ACC112 (cell line): ENCODE data around the gene UVRAG.

Experiments used
- H2AFZ ChIP-seq: fragments of 200-600 bp; sonication (generic); one replicate; pipeline ENCODE4 v1.6.0; 2017; ENCODE audit warnings: antibody characterized with exemption, low read length; ENCODE audit not compliant: unreplicated experiment
- H3K27ac ChIP-seq: fragments of 200-600 bp; sonication (generic); 2 replicates; pipeline ENCODE4 v1.5.1; 2014; ENCODE audit warnings: low read depth, mild to moderate bottlenecking, antibody characterized with exemption, low read length, moderate library complexity
- H3K27me3 ChIP-seq: fragments of 200-600 bp; sonication (generic); 2 replicates; pipeline ENCODE4 v1.6.1; 2014; ENCODE audit warnings: mild to moderate bottlenecking, antibody characterized with exemption, low read length, moderate library complexity, mixed read lengths; ENCODE audit not compliant: insufficient read depth
- H3K36me3 ChIP-seq: fragments of 200-600 bp; sonication (generic); 2 replicates; pipeline ENCODE4 v1.6.1; 2016; ENCODE audit warnings: mild to moderate bottlenecking, antibody characterized with exemption, low read length, moderate library complexity, mixed read lengths; ENCODE audit not compliant: insufficient read depth
- H3K4me1 ChIP-seq: fragments of 200-600 bp; sonication (generic); one replicate; pipeline ENCODE4 v1.6.1; 2016; ENCODE audit warnings: low read length, mixed read lengths; ENCODE audit not compliant: insufficient read depth, unreplicated experiment, control insufficient read depth
- H3K4me3 ChIP-seq: fragments of 200-600 bp; sonication (generic); 2 replicates; pipeline ENCODE4 v1.5.1; 2014; ENCODE audit warnings: mild to moderate bottlenecking, low read depth, low read length
- H3K79me2 ChIP-seq: fragments of 200-600 bp; sonication (generic); one replicate; pipeline ENCODE4 v1.6.0; 2016; ENCODE audit warnings: low read length; ENCODE audit not compliant: control insufficient read depth, unreplicated experiment, insufficient read depth

The UVRAG gene

DNA sequence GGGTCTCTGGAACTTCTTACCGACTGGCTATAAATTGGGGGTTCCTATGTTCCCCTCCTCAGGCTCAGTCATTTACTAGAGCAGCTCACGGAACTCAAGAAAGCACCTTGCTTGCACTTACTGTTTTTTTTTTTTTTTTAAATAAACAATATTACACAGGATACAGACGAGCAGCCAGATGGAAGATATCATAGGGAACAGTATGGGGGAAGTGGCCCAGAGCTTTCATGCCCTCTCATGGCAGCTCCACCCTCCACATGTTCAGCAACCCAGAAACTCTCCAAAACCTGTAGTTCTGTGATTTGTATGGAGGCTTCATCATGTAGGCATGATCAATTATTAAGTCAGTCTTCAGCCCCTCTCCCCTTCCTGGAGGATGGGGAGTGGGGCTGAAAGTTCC lies 7.5 kb downstream of the UVRAG start:
- no peak overlapping the region for H2AFZ ChIP-seq
- no peaks in the 10 kb centered on the region for H3K27me3 ChIP-seq
- peaks cover 76% of the 10 kb centered on the region for H3K79me2 ChIP-seq
- H3K27ac ChIP-seq: no peak overlapping the region
- H3K36me3 ChIP-seq: peaks cover 6% of the 10 kb centered on the region; the same call in 1 of the 2 replicates
- peaks cover 35% of the 10 kb centered on the region for H3K4me1 ChIP-seq
- no peak overlapping the region for H3K4me3 ChIP-seq

DNA sequence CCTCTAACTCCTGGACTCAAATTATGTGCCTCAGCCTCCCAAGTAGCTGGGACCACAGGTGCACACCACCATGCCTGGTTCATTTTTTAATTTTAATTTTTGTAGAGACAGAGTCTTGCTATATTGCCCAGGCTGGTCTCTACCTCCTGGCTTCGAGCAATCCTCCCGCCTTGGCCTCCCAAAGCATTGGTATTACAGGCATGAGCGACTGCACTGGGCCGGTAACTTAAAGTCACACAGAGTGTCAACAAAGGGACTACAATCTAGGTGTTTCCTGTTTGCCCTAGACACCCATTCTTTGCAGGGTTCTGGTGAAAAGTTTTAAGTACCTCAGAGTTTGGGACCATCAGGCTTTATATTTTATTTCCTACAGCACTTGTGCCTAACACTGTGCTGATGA lies 8.4 kb downstream of the UVRAG start:
- Histone ChIP-seq H3K27ac (peak overlapping the region; percentile 41; the same call in 1 of the 2 replicates), H3K27me3 (no peaks in the 10 kb centered on the region), H2AFZ (peak overlapping the region; percentile 9), H3K4me3 (peak overlapping the region; percentile 79), H3K36me3 (peaks cover 6% of the 10 kb centered on the region; the same call in 1 of the 2 replicates), H3K4me1 (peaks cover 37% of the 10 kb centered on the region), H3K79me2 (peaks cover 76% of the 10 kb centered on the region)

DNA sequence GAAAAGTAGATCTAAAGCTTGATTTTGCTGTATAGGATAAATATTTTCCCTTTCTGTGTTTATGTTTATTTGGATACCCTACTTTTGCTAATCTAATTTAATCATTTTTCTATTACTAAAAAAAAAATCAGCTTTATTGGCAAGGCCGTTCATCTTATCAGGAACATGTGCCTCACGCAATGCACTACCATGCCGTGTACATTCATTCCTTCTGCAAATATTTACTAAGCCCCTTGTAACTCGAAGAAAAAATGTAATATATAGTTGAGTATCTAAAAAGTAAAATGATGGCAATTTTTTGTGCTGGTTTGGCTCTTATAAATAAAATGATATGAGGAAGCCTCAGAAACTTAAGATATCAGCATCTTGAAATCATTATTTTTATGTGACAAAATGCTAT lies 8.9 kb downstream of the UVRAG start:
- Histone ChIP-seq H3K36me3 (peaks cover 6% of the 10 kb centered on the region; the same call in 1 of the 2 replicates), H3K4me3 (peak overlapping the region; percentile 79), H2AFZ (peak overlapping the region; percentile 60), H3K4me1 (peaks cover 37% of the 10 kb centered on the region), H3K27me3 (no peaks in the 10 kb centered on the region), H3K79me2 (peaks cover 74% of the 10 kb centered on the region), H3K27ac (peak overlapping the region; percentile 41)

DNA sequence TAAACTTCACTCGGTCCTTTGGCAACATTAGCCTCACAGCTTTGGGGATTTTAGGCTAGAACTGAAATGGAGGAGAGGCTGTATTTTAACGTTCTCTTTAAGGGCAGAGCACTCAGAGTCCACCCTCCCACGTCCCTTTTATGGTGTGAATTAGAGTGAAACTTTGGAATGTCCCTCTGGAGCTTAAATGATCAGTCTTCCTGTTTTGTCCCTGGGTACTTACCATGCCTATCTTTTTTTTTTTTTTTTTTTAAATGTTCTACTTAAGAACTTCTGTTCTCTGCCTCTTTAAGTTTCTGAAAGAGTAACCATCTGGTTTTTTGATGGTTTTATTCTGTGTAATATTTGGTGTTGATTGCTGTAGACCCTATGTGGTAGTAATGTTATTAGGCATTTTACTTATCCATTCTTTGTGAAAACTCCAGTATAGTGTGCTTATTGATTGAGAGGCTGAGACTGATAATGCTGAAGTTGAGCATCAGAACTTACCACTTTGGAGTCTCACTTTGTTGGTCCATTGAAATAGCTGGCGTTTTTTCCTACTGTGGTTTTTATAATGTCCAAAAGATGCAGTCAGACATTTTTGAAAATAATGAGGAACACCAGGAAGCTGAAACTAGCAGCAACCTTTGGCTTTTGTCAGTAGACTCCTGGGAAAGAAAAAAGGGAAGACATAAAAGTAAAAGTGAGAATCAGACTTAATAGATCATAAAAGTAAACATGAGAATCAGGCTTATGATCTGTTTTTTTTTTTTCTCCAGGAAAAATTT lies 11.6 kb downstream of the UVRAG start:
- peak overlapping the region; percentile 40 for H3K4me3 ChIP-seq
- peaks cover 28% of the 10 kb centered on the region for H3K4me1 ChIP-seq
- peak overlapping the region; percentile 77 for H3K27ac ChIP-seq
- peak overlapping the region; percentile 87 for H2AFZ ChIP-seq
- H3K27me3 ChIP-seq: no peaks in the 10 kb centered on the region
- H3K36me3 ChIP-seq: peaks cover 2% of the 10 kb centered on the region; the same call in 1 of the 2 replicates
- peaks cover 86% of the 10 kb centered on the region for H3K79me2 ChIP-seq

- Histone ChIP-seq H2AFZ (no peak overlapping the region), H3K4me3 (no peak overlapping the region), H3K27me3 (no peaks in the 10 kb centered on the region), H3K79me2 (peaks cover 85% of the 10 kb centered on the region), H3K36me3 (peaks cover 2% of the 10 kb centered on the region; the same call in 1 of the 2 replicates), H3K4me1 (peaks cover 28% of the 10 kb centered on the region), H3K27ac (peak overlapping the region; percentile 0; the same call in 1 of the 2 replicates)
Measured at GRCh38 chr11:75827562-75827961, 12.6 kb downstream of the UVRAG start.

DNA sequence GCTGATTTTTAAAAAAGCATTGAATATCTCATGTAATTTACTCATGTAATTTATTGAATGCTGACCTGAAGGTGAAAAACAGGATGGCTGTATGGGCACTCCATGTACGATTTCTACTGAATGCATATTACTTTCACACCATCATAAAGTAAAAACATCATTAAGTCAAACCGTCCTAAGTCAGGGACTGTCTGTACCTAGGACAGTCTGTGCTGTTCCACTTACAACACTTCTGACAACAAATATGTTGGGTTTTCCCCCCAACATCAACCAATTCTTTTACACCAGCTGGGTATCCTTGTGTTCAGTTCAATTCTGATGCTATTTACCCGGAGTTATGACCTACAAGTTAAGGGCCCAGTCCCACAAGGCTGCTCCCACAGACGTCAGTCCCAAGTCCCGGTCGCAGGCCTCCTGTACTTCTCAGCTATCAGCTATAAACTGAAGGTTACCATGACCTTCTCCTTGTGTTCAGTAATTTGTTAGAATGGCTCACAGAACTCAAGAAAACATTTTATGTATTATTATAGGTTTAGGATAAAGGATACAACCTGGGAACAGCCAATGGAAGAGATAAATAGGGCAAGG lies 17.0 kb downstream of the UVRAG start:
- H3K27ac ChIP-seq: no peak overlapping the region
- no peaks in the 10 kb centered on the region; the same call in 1 of the 2 replicates for H3K36me3 ChIP-seq
- no peak overlapping the region for H3K4me3 ChIP-seq
- H2AFZ ChIP-seq: no peak overlapping the region
- H3K27me3 ChIP-seq: no peaks in the 10 kb centered on the region
- H3K4me1 ChIP-seq: peaks cover 7% of the 10 kb centered on the region
- H3K79me2 ChIP-seq: peaks cover 50% of the 10 kb centered on the region

GRCh38 chr11:75834728-75835127 lies 19.7 kb downstream of the UVRAG start:
- no peaks in the 10 kb centered on the region for H3K4me1 ChIP-seq
- no peak overlapping the region for H2AFZ ChIP-seq
- peaks cover 35% of the 10 kb centered on the region for H3K79me2 ChIP-seq
- no peaks in the 10 kb centered on the region for H3K27me3 ChIP-seq
- no peak overlapping the region for H3K4me3 ChIP-seq
- no peak overlapping the region for H3K27ac ChIP-seq
- H3K36me3 ChIP-seq: peaks cover 3% of the 10 kb centered on the region; the same call in 1 of the 2 replicates

GRCh38 chr11:75836417-75836816 lies 21.4 kb downstream of the UVRAG start:
- Histone ChIP-seq H3K79me2 (peaks cover 26% of the 10 kb centered on the region), H2AFZ (no peak overlapping the region)

DNA sequence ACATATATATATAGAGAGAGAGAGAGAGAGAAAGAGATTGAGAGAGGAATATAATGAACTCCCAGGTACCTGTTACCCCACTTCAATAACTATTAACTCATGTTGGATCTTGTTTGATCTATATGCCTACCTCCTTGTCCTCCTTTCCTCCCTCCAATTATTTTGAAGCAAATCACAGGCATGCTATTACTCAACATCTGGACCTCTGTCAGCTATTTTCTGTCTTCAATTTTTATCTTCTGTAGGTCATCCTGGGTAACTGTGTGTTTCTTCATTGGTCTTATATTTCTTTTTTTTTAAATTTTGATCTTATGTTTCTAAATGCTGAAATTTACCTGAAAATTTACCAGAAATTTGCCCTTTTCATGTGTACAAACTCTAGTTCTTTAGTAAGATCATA lies 24.8 kb downstream of the UVRAG start:
- Histone ChIP-seq H3K27ac (no peak overlapping the region), H3K4me3 (no peak overlapping the region), H3K36me3 (peaks cover 3% of the 10 kb centered on the region; the same call in 1 of the 2 replicates), H3K27me3 (no peaks in the 10 kb centered on the region), H3K4me1 (peaks cover 4% of the 10 kb centered on the region), H3K79me2 (peaks cover 27% of the 10 kb centered on the region), H2AFZ (no peak overlapping the region)

More at GRCh38 chr11:75836417-75836816, 21.4 kb downstream of the UVRAG start:
- H3K27ac ChIP-seq: no peak overlapping the region
- peaks cover 4% of the 10 kb centered on the region for H3K4me1 ChIP-seq
- H3K27me3 ChIP-seq: no peaks in the 10 kb centered on the region
- peaks cover 3% of the 10 kb centered on the region; the same call in 1 of the 2 replicates for H3K36me3 ChIP-seq
- H3K4me3 ChIP-seq: no peak overlapping the region

DNA sequence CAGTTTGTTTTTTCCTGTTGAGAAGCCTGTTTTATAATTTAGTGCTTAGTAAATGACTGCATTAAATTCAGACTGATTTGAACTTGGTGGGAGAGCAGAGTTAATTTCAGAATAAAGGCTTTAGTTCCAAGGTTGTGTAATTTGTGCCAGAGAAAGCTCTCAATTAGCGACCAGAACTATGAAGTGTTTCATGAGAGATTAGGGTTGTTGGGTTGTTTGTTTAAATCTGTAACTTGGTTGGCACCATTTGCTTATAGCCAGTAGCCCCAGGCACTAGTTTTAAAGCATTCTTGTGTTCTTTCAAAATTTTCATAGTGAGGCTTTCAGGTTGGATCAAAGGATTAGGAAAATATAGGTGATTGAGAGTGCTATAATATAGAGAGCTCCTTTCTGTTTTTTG lies 25.5 kb downstream of the UVRAG start:
- Histone ChIP-seq H3K79me2 (peaks cover 33% of the 10 kb centered on the region), H2AFZ (no peak overlapping the region), H3K4me3 (no peak overlapping the region), H3K27me3 (no peaks in the 10 kb centered on the region), H3K36me3 (peaks cover 9% of the 10 kb centered on the region; the same call in 1 of the 2 replicates), H3K27ac (no peak overlapping the region), H3K4me1 (peaks cover 4% of the 10 kb centered on the region)
